RKO (cell line): ENCODE data around the gene MYLK2.

Source experiments
- DNase-seq: peaks from one replicate; pipeline ENCODE4 v3.0.0-alpha.2; 2016; ENCODE audit warnings: low spot score

The MYLK2 gene

DNA sequence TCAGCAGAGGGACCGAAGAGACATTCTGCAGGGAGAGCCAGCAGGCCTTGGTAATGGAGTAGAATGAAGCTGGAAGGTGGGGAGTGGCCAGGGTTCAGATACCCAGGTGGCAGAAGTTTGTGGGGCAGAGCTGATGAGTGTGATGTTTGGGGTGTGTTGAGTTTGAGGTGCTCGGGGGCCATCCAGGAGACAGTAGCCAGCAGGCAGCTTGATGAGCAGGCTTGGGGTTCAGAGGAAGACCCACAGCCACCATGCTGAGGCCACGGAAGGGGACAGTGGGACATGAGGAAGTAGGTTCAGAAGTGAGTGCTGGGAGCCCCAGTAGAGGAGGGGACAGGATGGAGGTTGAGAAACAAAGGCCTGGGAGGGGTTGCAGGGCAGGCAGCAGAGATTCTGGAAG lies 37.4 kb downstream of the MYLK2 start:
- DNase-seq = no peak

- no peak for DNase-seq
Measured at GRCh38 chr20:31857861-31858759, 39.0 kb downstream of the MYLK2 start.

DNA sequence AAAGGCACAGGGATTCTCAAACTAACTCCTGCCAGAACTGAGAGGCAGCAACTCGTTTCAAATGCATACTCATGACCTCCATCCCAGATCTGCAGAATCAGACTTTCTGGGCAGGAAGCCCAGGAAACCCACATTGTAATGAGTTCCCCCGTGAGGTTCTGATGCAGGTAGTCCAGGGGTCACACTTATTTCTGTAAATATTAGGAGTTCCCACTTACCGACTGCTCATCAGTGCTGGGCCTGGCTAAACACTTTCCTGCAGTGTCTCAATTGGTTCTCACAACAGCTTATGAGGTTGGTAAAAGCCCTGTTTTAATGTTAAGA lies 39.6 kb downstream of the MYLK2 start:
- no peak for DNase-seq

- DNase-seq = no peak
Measured at GRCh38 chr20:31859266-31859997, 40.3 kb downstream of the MYLK2 start.

GRCh38 chr20:31859998-31860380 lies 40.8 kb downstream of the MYLK2 start:
- no peak for DNase-seq

GRCh38 chr20:31860390-31861134 lies 41.4 kb downstream of the MYLK2 start:
- DNase-seq = peak; percentile 78

GRCh38 chr20:31861135-31861384 lies 41.9 kb downstream of the MYLK2 start:
- no peak for DNase-seq

- DNase-seq = peak; percentile 87
Measured at GRCh38 chr20:31861385-31862156, 42.4 kb downstream of the MYLK2 start.

DNA sequence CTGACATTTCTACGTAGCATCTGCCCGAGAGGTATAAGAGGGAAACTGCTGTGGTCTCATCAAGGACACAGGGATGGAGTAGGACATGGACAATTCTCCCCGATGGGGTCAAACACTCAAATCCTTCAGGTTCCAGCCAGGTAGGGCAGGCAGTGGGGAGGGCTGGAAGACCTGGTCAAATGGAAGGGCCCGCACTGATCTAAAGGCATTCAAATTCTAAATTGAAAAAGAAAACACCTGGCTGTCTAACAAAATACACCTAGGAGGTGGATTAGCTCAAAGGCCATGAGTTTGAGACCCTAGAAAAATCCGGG lies 43.0 kb downstream of the MYLK2 start:
- no peak for DNase-seq

DNA sequence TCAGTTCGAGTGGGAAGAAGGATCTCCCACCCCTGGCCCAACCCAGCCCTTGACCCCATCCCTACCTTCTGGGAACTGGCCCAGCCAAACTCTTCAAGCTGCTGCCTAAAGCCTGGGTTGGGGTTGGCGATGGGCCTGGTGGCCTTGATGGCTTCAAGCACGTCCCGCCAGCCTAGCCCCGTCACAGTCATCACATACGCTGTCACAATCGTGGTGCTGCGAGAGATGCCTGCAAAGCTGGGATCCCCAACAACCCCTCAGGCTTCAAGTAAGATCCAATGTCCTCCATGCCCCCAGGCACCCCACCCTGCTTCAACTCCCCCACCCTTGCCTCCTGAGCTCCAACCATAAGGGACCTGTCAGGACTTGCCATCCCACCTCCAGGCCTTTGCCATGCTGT lies 43.4 kb downstream of the MYLK2 start:
- DNase-seq = no peak

DNA sequence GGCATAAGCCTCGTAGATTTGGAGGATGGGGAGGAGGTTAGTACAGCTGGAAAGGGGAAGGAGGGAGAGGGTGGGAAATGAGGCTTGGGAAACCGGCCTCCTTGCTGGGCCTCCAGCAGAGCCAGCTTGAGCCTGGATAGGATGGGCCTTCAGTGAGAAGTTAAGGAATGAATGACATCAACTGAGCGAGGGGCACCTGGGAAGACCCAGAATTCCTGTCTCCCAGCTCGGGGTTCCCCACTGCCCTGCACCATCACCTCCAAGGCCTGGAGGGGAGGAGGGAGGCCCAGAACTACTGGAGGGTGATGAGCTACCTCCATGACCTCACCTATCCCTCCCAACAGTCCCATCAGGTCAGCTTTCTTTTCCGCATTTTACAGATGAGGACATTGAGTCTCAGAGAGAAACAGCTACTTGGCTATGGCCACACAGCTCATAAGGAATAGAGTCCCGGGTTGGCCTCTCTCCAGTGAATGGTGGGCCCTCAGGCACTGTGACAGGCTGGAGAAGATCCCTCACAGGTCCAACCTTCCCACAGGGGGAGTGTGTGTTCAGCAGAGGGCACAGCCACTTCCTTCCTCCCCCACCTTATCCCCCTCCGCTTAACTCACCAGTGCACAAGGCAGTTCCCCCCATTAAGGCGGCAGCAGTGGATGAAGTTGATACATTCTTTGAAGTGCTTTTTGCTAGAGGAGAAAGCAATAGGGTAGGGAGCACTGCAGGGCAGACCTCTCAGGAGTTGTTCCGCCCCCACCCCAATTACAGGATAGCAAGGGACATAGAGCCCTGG lies 44.3 kb downstream of the MYLK2 start:
- no peak for DNase-seq

GRCh38 chr20:31864521-31865400 lies 45.6 kb downstream of the MYLK2 start:
- DNase-seq = no peak

DNA sequence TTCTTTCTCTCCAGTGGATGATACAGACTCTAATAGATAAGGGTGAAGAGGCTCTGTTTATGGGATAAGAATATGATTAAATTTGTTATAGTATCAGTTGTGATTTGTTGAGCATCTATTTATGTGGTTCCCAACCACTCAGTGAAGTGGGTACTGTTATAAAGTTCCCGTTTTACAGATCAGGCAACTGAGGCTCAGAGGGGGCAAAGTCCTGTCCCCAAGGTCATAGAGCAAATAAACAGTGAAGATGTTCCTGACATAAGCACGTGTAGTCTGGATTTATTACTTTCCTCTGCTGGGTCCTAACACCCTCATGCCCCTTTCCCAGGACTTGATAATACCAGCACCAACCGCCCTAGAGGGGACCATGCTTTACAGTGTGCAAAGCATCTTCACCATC lies 47.1 kb downstream of the MYLK2 start:
- DNase-seq = no peak

- no peak for DNase-seq
Measured at GRCh38 chr20:31868853-31869672, 49.9 kb downstream of the MYLK2 start.

DNA sequence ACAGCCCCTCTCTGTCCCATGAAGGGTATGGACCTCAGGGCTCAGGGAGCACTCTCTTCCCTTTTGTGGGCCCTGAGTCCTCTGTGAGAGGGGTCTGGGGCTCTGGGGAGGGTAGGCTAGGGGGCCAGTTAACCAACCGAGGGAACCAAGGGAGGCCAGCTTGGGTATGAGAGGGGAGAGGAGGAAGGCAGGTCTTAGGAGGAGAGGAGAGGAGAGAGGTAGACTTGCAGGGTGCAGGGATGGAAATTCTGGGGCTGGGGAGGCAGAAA lies 50.5 kb downstream of the MYLK2 start:
- DNase-seq = no peak

DNA sequence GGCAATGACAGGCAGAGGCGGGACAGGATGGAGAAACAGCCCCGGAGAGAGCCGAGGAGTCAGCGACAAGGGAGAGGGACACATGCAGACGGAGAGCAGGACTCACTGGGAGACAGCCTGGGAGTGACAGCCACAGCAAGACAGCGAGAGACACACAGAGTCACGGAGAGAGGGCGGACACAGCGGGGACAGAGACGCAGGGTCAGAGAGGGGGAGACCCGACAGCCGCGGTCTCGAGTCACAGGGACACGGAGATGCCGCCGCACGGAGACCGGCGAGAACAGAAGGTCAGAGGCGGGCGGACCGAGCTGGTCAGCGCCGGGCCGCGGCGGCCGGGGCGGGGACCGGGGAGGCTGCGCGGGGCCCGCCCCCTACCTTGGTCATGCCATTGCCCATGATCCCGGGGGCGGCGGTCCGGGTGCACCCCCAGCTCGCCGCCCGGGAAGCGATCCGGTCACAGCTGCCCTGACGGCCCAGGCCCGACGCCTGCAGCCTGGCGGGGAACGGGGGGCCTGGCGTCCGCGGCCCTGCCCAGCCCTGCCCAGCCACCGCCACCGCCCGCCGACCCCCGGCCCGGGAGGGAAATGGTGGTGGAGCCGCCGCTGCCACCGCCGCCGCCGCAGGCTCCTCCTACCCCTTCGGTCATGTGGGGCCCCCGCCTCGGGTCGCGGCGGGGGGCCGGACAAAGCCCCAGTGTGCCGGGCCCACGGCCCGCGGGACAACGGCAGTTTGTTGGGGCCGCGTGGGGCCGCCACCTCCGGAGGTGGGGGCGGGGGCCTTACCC lies 51.0 kb downstream of the MYLK2 start, which contains the start of the genes DUSP15 and TTLL9:
Gene DUSP15 (minus strand): TSS at position 586 of the 784 bp plus-strand sequence. CDS start 190 bp downstream, at position 396.
Gene TTLL9 (plus strand): TSS at position 693 of the 784 bp plus-strand sequence. CDS start 493 bp downstream, outside the sequence.
- no peak for DNase-seq

DNA sequence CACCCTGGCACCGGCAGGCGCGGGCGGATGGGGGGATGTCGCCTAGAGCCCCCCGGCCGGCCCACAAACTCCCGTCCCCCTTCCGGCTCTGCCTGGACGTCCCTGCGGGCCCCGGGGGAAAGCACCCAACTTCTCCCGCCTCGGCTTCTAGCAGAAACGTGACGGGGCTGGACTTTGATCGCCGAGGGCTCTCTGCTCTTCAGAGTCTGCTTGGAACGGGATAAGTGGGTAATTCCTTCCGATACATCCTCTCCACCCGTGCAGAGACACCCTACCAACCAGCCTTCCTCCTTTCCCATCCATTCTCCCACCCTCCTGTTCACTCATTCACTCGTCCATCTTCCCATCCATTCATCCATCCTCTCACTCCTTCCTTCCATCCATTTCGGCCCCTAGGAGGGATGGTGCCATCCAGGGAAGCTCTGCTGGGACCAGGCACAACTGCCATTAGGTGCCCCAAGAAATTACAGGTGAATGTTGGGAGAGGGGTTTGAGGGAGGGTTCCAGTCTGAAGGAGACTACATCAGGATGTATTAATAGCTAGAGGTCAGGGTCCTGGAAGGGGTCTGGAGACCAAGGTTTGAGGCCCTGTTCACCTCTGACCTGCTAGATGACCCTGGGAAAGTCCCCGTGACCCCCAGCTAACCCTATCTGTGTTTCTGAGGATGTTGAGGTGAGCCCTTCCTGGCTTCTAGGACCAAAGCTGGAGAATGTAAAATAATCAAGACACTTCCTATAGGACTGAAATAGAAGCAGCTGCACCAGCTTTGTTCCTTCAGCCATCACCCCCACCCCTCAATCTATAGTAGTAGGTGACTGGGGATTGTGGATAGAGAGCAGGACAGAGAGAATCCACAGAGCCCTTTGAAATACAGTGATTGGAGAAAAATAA lies 51.8 kb downstream of the MYLK2 start:
- no peak for DNase-seq

GRCh38 chr20:31871618-31871954 lies 52.4 kb downstream of the MYLK2 start:
- DNase-seq = no peak
